Heart left ventricle (tissue), 16 donors: Measurements from ENCODE around the gene LSR. TPM values are rescaled to one million over a fixed set of nuclear protein-coding genes. Genes with fewer than 3 reads are reported as not detected.

Source experiments
- ATAC-seq, 4 donors: fragments of 200-7000 bp; cut with Tn5 transposase; one replicate each; pipeline ENCODE4 v1.9.1; 2020 to 2022; ENCODE audit warnings: moderate library complexity in 4 of 4, mild to moderate bottlenecking in 3 of 4, moderate number of reproducible peaks in 1 of 4
- DNase-seq, 5 donors: peaks; one replicate each; pipeline ENCODE4 v3.0.0-alpha.2; 2020
- H3K27ac ChIP-seq, 12 donors: fragments of 200-600 bp; sonication (generic) in 4 of 12; one replicate each; pipeline versions ENCODE4 v1.5.0 to v1.8.0; 2016 to 2022; ENCODE audit warnings: mild to moderate bottlenecking in 2 of 12
- H3K27me3 ChIP-seq, 9 donors: fragments of 200-600 bp; sonication (generic) in 2 of 9; one replicate each; pipeline versions ENCODE4 v1.5.1 to v1.8.0; 2016 to 2022; ENCODE audit warnings: mild to moderate bottlenecking in 3 of 9
- H3K36me3 ChIP-seq, 9 donors: fragments of 200-600 bp; sonication (generic) in 2 of 9; one replicate each; pipeline versions ENCODE4 v1.5.0 to v1.8.0; 2018 to 2022; ENCODE audit warnings: mild to moderate bottlenecking in 2 of 9
- H3K4me1 ChIP-seq, 12 donors: fragments of 200-600 bp; sonication (generic) in 4 of 12; one replicate each; pipeline versions ENCODE4 v1.5.0 to v1.8.0; 2016 to 2022; ENCODE audit warnings: mild to moderate bottlenecking in 3 of 12
- H3K4me3 ChIP-seq, 12 donors: fragments of 200-600 bp; sonication (generic) in 4 of 12; one replicate each; pipeline versions ENCODE4 v1.5.0 to v1.8.0; 2017 to 2022; ENCODE audit warnings: mild to moderate bottlenecking in 9 of 12, moderate library complexity in 4 of 12
- H3K9me3 ChIP-seq, 12 donors: fragments of 200-600 bp; sonication (generic) in 4 of 12; one replicate each; pipeline versions ENCODE4 v1.5.0 to v1.8.0; 2016 to 2022; ENCODE audit warnings: mild to moderate bottlenecking in 1 of 12
- CTCF ChIP-seq, 12 donors: fragments of 200-600 bp; sonication (generic) in 4 of 12; IDR thresholded peaks; one replicate each; pipeline versions ENCODE4 v1.5.0 to v1.8.0; 2018 to 2022; ENCODE audit warnings: antibody characterized with exemption in 12 of 12, mild to moderate bottlenecking in 5 of 12
- POLR2A ChIP-seq, 2 donors: fragments of 450-650 bp; IDR thresholded peaks; one replicate each; pipeline ENCODE4 v1.6.1; 2017; ENCODE audit warnings: antibody characterized with exemption in 2 of 2, mild to moderate bottlenecking in 2 of 2, moderate library complexity in 2 of 2
- WGBS, 4 donors: extraction: QIAGEN DNeasy Blood & Tissue Kit in 2 of 4; methylation state at CpG; one replicate each; pipeline versions ENCODE4 v1.1.5 to v1.1.7; 2013 to 2018; 5-methylcytosine and 5-hydroxymethylcytosine counted together
- intact Hi-C, 10 donors: fragments of 100-400 bp; cut with DNase I; formaldehyde crosslinking; loops; one replicate each; pipeline versions ENCODE4 v1.11.1 to v1.14.2; 2022
- polyA plus RNA-seq, 2 donors: library from polyadenylated mRNA; stranded (reverse); fragments of 200-250 nt; gene quantifications; one replicate each; pipeline ENCODE4 v1.2.3, GENCODE V29; 2013
- total RNA-seq, 9 donors: library from RNA; depleted of rRNA in 2 of 9; stranded (reverse); fragments of >200 nt in 2 of 9; fragmentation: NEBNext Ultra II Directional in 3 of 9; extraction: Animal tissue kit (Norgen Biotek cat#: 25700) in 3 of 9; gene quantifications; one replicate each; pipeline versions ENCODE4 v1.1.0 to v1.2.4, GENCODE V29; 2016 to 2023
- donor health status: ischemic (EF 13 %, LVEDD 7.1; RV severe dilation, severe dysfunction).
- donor health status: healthy with polysubstance abuse.
- donor health status: DM: no; HTN: yes; CAD: no.
- donor health status: DM: no; HTN: no; CAD: no.
- donor health status: ischemic (EF 25% LVEDD 6.9; RV normal size, moderate dysfunction).
- donor health status: ischemic (EF 25% LVEDD 5.7; RV mildly dilated, moderate dysfunction).
- donor health status: healthy.
- donor health status: DM: yes; HTN: yes; CAD: no.
- donor health status: ischemic (EF 35%, LVEDD 5.7; RV mildly dilated, moderate dysfunction).
- donor health status: nonischemic (EF 11% LVEDD 7.7; RV severe dilation, severe dysfunction).
- donor health status: DM: yes; HTN: yes; CAD: no.
- donor health status: PGD.
- donor health status: ischemic (EF 29% LVEDD 5.4; RV normal size, mild dysfunction).
- donor health status: nonischemic (EF 23%, LVEDD 6.1; RV moderate dilation, normal function).

Gene LSR
- total and polyA plus RNA-seq, 11 donors: 2.8 to 10.5 (median 5.3) TPM

DNA sequence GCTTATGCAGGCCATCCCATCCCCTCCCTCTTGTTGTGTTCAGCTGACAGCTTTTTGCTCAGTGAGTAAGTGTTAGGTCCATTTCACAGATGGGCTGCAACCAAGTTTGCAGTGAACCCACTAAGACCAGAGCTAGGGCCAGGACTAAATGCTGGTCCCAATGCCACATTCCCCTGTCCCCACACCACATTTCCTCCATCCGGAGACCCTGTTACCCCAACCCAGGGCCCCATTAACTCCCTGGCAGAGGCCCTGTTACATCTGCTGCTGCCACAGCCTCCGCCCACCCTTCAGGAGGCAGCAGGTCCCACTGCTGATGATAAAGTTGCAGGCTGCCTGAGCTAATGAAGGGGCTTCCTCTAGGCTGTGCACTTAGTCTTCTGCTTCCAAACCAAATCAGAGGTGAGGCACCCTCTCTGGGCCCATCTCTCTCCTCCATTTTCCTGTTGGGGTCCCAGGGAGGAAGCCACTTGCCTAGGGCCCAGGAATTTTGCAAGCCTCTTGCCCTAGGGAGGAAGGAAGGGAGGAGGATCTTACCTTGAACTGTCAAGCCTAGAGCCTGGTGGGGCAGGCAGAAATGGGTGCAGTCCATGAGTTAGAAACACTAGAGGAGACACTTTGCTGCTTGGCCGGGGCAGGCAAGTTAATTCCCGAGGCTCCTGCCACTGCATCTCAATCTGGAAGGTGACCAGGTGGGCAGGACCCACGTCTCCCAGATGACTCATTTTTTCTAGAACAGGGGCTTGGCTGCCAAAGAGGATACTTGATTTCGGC is 16.5 kb downstream of the LSR start:
- no peaks in the 10 kb centered on the region for H3K9me3 ChIP-seq
- no peaks in the 10 kb centered on the region for H3K27me3 ChIP-seq
- DNase-seq (peak in 2 of 5 donors; percentile 20 to 53), ATAC-seq (no peak)
- H3K36me3 ChIP-seq: peaks cover 0 to 4% (median 2%) of the 10 kb centered on the region in 9 donors
- no peak for TF ChIP-seq POLR2A (IDR thresholded peaks at IDR 0.05)
- TF ChIP-seq CTCF (IDR thresholded peaks at IDR 0.05): no peak
- H3K4me1 ChIP-seq: peaks cover 3 to 55% (median 31%) of the 10 kb centered on the region in 12 donors
- no peak overlapping the region for H3K4me3 ChIP-seq
- peak overlapping the region in 6 of 12 donors; percentile 13 to 34 (median 28) for H3K27ac ChIP-seq
- intact Hi-C loops: loop anchor here in 8 of 10 donors (5.0 to 10.0 kb wide), 7 partner anchors 108 to 449 kb away; partner anchors contain the start of genes FXYD7 (in 5 of the 8), FXYD5 (in 1 of the 8), HPN (in 1 of the 8) and KMT2B (in 1 of the 8)
- 32 to 52% (median 41%) methylated on average over 5 to 6 of the region's 6 CpGs for WGBS, 4 donors

GRCh38 chr19:35265900-35266519 is 17.2 kb downstream of the LSR start:
- 83 to 87% (median 85%) methylated on average over 4 to 10 of the region's 10 CpGs for WGBS, 4 donors
- intact Hi-C loops: loop anchor here in 8 of 10 donors (5.0 to 10.0 kb wide), 7 partner anchors 109 to 449 kb away; partner anchors contain the start of genes FXYD7 (in 5 of the 8), FXYD5 (in 1 of the 8), HPN (in 1 of the 8) and KMT2B (in 1 of the 8)
- peak in 2 of 5 donors; percentile 16 to 63 for DNase-seq

GRCh38 chr19:35266520-35267352 is 17.9 kb downstream of the LSR start:
- TF ChIP-seq POLR2A (IDR thresholded peaks at IDR 0.05) (no peak), CTCF (IDR thresholded peaks at IDR 0.05) (no peak)
- DNase-seq (peak in 2 of 5 donors; percentile 56 to 69), ATAC-seq (peak in 3 of 4 donors; percentile 6 to 27 (median 23))
- intact Hi-C loops: loop anchor here in 8 of 10 donors (5.0 to 10.0 kb wide), 7 partner anchors 109 to 448 kb away; partner anchors contain the start of genes FXYD7 (in 5 of the 8), FXYD5 (in 1 of the 8), HPN (in 1 of the 8) and KMT2B (in 1 of the 8)
- Histone ChIP-seq H3K4me1 (peaks cover 3 to 52% (median 31%) of the 10 kb centered on the region in 12 donors), H3K27me3 (no peaks in the 10 kb centered on the region), H3K4me3 (peak overlapping the region; percentile 42 to 97 (median 87)), H3K36me3 (peaks cover 5 to 18% (median 16%) of the 10 kb centered on the region in 9 donors), H3K9me3 (no peaks in the 10 kb centered on the region), H3K27ac (peak overlapping the region; percentile 75 to 99 (median 97))
- WGBS, 4 donors: 37 to 76% (median 41%) methylated on average over 17 to 39 of the region's 39 CpGs

More at GRCh38 chr19:35265900-35266519, 17.2 kb downstream of the LSR start:
- Histone ChIP-seq H3K27me3 (no peaks in the 10 kb centered on the region), H3K9me3 (no peaks in the 10 kb centered on the region), H3K36me3 (peaks cover under 1 to 11% (median 9%) of the 10 kb centered on the region in 9 donors), H3K4me3 (no peak overlapping the region), H3K4me1 (peaks cover 3 to 54% (median 31%) of the 10 kb centered on the region in 12 donors), H3K27ac (peak overlapping the region in 4 of 12 donors; percentile 27 to 98 (median 96))
- TF ChIP-seq CTCF (IDR thresholded peaks at IDR 0.05) (no peak), POLR2A (IDR thresholded peaks at IDR 0.05) (no peak)
- ATAC-seq: no peak
